ENCODE results near the gene RRM2.
"Not testable (repeated sequence)": the region's sequence is repeated elsewhere in the genome, so short reads cannot be mapped to it uniquely, and the experiment has no call there.

The RRM2 gene

DNA sequence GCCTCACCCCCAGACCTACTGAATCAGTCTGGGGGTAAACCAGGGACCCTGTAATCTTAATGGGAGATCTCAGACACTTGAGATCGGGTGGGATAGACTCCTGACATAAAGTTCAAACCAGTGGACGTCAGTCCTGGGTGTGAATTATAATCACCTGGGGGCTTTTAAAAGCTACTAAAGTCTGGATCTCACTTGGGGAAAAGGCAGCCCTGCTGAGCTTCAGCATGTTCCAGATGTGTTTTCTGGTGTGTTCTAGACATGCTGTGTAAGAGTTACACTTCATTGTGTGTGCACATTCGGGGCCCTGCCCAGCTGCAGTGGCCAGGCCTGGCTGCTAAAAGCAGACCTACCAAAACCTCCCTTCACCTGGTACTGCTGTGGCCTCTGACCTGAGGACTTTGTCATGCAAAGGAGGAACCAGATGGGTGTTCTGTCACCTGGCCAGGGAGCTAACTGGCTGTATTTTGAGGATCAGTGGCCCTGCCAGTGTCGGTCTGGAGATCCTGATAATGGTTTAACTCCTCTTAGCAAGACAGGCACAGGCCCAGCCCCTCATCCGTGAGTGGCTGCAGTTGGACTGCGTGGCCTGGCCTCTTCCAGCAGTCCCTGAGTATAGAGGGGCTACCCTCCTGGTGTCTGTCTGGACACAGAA lies 10.6 kb downstream of the RRM2 start:
- no peak for DNase-seq

DNA sequence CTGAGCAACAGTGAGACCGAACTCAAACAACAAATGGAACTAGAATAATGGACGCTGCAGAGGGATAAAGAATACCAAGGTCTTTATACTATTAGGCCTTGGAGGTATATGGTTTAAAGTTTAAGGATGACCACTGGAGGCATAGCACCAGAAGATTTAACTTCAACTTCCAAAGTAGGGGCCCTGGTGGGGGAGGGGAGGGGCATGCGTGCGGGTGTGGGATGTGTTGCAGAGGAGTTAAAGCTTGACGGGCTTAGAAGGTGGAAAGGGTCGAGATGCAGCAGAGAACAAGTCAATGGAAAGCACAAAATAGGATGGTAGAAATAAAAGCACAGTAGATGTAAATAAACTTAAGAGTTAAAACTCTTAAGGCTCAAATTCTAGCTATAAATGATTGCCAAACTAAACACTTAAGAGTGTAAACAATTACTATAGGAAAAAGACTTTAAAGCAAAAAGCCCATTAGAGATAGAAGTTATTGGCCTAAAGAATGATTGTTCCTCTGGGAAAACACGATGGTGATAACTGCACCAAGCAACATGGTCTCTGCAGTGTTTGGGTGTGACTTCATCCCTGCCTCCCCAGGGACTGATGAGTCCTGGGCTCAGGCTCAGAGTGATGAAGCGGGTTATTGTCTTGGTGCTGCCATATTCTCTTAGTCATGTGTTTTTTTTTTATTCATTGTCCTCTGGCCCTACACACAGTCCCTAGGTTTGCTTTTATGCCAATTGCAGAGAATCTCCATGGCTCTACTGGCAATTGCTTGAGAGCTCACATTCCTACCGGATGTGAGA lies 13.0 kb downstream of the RRM2 start:
- no peak for DNase-seq

DNA sequence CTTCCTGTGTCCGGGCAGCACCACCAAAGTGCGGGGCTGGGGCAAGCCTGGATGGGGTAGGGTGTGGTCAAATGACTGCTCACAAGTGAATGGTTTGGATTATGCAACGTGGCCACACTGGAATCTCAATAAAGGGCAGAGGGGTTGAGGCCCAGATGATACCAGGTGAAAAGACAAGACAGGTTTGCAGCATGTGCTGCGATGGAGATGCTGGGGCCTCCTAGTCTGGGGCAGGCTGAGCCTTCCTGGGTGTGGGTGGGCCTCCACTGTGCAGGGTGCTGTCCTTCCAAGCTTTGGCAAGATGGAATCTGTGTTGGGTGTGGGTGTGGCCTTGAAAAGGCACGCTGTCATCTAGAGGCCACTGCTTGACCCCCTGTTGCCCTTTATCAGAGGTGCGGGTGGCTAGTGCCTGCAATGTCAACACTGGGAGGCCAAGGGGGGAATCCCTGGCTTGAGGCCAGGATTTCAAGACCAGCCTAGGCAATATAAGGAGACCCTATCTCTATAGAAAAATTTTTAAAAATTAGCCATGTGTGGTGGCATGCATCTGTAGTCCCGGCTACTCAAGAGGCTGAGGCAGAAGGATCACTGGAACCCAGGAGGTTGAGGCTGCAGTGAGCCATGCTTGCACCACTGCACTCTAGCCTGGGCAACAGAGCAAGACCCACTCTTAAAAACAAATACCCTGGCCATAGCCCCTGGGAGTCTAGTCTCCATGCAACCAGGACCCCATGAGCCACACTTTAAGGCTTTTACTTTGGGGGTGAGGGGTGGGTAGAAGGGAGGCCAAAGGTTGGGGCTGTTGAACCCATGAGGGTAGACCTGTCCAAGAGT lies 13.8 kb downstream of the RRM2 start:
- DNase-seq, result no peak

GRCh38 chr2:10137053-10137843 lies 14.7 kb downstream of the RRM2 start:
- no peak for DNase-seq

DNA sequence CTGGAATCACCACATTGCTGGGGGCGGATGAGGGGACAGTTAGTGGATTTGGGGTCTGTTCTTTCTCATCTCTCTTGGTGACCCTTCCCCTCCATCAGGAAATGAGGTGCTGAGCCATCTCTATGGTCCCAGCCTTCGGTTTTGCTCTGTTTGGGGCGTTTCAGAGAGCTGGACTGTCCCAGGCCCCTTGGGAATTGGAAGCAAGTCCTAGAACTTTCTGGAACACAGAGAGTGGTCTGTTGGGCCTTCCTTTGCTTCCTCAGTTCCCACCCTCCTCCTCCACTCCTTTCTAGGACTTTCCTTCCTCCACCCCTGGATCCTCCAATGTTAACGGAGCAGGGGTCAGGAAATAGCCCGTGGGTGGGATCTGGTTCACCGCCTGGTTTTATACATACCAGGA lies 17.0 kb downstream of the RRM2 start:
- no peak for DNase-seq

DNA sequence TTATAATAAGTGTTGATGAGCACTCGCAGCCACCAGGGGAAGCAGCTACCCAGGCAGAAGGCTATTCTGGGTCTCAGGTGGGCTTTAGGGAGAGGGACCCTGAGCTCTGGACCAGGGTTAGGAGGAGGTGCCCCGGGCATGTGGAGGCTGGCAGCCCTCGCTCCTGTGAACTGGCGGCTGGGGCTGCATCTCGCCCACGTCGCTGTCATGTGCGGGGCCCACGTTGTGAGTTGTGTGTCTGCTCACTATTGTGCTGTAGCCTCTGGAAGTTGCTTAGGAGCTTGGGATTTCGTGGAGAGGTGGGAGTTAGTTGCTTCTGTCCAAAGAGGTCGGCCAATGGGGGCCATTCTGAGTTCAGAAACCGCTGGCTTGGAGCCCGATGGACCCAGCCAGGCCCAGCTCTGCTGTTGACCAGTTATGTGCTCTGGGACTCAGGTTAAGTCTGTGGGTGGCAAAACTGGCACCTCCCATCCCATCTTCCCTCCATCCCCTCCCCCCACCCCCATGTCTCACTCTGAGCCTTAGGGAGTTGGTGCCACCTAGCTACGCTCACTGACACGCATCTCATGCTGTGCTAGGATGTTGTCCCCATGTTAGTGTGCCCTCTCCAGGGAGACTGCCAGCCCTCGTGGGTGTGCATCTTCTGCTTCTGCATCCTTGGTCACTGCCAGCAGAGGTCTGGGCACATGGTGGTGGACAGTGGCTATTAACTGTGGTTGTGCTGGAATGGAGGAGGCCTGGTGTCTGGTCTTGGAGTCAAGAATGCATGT lies 18.5 kb downstream of the RRM2 start:
- no peak for DNase-seq

DNA sequence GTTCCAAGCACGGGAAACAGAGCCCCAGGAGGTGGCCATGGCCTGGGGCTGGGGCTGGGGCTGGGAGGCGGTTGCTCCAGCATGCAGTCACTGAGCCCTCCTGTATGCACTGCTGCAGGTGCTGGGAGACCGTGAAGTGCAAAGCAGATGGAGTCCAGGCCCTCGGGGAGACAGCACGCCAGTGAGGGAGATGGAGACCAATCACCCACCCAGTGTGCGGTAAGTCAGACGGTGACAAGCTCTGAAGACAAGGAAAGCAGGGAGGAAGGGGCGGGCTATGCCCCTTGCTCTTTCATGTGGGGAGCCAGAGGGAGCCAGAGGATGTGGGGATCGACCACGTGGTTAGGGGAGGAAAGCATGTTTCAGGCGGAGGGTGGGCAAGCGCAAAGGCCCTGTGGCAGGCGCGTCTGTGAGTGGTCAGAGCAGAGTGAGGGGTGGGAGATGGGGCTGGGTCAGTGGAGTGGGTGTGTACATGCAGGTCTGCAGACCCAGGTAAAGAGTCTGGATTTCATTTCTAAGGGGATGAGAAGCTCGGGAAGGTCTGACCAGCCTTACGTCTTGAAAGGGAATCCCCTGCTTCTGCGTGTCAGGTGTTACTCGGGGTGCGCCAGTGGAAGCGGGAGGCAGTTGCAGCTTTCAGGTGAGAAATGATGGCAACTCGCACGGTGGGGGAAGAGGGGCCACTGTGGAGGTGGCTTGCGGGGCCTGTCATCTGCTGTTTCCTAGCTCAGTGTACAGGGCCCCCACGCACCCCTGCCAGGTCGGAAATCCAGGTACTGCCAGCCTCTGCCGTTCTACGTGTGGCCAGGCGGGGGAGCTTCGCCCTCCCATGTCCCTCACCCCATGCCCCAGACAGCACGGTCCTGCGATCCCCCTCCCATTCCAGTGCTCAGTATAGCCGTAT lies 19.4 kb downstream of the RRM2 start:
- DNase-seq, result no peak

GRCh38 chr2:10142640-10142965 lies 20.1 kb downstream of the RRM2 start:
- DNase-seq, result no peak

DNA sequence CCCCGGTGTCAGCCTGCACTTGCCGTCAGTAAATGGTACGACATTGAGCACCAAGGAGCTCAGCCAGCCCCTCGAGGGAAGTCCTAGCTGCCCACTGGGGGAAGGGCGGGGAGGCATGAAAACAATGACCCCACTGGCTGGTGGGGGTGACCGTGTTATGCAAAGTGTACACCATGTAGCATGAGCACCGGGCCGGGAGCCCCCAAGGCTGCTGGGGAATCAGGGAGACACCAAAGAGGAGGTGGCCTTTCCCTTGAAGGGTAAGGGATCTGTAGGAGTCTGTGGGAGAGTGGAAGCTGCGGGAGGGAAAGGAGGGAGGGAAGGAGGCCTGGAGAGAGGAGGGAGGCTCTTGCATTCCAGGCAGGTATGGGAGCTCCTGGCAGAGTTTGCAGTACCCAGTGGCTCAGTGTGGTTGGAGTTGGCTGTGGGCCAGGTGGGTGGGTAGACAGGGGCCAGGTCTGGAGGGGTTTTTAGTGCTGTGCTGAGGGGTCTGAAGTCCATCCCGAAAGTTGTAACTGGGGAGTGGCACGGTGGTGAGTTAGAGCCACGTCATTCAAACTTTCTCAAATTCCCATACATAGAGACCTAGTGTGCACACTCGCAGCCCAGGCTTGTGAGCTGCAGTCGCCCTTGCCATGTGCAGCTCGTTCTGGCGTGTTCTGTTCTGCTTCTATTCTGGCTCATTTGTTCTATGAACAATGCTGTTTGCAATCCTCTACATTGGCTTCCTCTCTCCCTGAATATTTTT lies 22.4 kb downstream of the RRM2 start:
- DNase-seq, result no peak

DNA sequence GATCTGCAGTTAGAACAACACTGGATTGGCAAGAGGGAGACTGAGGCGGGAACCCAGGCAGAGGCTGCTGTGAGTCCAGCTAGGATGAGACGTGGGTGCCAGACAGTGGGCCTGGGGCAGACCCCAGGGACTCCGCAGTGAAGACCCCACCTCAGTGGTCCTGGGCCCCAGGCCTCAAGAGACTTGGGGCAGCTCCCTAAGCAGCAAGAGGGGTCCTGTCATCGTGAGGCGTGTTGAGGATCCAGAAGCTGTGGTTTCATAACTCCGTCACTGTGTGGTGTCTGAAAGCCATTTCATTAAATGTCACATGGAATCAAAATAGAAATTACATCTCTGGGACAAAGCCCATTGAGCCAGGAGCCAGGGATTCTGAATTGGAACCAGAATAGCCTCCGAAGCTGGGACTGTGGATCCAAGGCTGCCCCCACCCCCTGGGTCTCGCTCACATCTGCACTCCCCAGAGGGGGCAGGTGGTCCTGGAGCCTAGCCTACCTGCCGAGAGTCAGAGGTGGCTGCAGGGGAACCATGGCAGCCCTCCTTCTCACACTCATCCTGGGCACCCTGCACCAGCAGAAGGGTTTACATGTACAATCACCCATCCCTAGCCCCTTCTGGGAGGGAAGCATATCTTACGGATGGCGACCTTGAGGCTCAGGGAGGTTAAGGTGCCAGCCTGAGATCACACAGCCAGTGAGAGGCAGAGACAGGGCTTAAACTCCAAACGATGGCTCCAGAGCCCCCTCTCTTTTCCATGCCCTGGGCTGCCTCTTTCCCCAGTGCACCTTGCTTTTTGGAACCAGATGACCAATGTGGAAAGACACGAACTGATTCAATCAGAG lies 23.2 kb downstream of the RRM2 start:
- DNase-seq, result no peak

GRCh38 chr2:10146366-10147005 lies 23.9 kb downstream of the RRM2 start:
- no peak for DNase-seq

DNA sequence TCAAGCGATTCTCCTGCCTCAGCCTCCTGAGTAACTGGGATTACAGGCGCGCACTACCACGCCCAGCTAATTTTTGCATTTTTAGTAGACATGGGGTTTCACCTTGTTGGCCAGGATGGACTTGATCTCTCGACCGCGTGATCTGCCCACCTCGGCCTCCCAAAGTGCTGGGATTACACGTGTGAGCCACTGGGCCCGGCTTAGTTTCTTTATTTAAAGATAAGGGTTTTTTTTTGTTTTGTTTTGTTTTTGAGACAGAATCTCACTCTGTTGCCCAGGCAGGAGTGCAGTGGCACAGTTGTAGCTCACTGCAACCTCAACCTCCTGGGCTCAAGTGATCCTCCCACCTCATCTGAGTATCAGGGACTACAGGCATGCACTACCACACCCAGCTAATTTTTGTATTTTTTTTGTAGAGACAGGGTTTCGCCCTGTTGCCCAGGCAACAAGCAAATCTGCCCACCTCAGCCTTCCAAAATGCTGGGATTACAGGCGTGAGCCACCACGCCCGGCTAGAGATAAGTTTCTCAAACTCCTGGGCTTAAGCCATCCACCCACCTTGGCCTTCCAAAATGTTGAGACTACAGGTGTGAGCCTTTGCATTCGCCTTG lies 24.6 kb downstream of the RRM2 start:
- DNase-seq, result not testable (repeated sequence)

GRCh38 chr2:10148268-10148667 lies 25.7 kb downstream of the RRM2 start:
- DNase-seq, result no peak

- DNase-seq, result no peak
Measured at GRCh38 chr2:10149635-10150034, 27.1 kb downstream of the RRM2 start.

GRCh38 chr2:10150436-10150835 lies 27.9 kb downstream of the RRM2 start:
- no peak for DNase-seq

- no peak for DNase-seq
Measured at GRCh38 chr2:10151462-10151861, 28.9 kb downstream of the RRM2 start.

DNA sequence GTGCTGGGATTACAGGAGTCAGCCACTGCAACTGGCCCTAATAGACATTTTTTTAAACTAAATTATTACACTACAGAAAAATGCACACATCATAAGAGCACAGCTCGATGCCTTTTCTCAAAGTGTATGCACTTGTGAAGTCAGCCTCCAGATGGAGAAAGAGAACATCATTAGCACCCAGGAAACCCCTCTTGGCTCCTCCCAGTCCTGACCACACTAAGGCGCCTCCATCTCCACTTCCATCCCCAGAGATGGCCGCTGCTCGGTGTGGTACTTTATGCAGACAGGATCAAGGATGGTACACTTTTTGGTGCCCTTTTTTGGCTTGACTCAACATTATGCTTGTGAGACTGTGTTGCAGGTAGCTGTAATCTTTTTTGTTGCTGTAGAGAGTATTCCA lies 34.8 kb downstream of the RRM2 start:
- DNase-seq, result no peak

DNA sequence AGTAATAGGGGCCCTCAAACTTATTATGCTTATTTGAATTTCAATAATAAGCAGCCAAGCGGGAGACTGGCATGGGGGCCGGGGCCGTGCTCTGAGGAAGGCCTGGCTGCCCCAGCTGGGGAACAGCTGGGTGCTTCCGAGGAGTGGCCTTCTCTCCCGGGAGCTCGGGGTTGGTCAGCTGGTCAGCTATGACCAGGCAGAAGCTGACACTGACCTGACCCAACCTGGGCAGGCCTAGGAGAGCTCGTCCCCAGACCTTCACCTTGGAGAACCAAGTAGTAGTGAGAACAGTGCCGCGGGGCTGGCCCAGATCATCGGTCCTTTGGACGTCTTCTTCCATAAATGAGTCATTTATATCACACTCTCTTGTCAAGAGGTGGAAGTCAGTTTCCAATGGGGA lies 36.1 kb downstream of the RRM2 start:
- DNase-seq, result no peak

- DNase-seq, result no peak
Measured at GRCh38 chr2:10159086-10159485, 36.5 kb downstream of the RRM2 start.

Measured in kidney glomerular epithelial cell (primary cell).